Chondrocyte (in vitro differentiated cells): Measurements from ENCODE around the gene TSN. TPM values are rescaled to one million over a fixed set of nuclear protein-coding genes. Genes with fewer than 3 reads are reported as not detected.
"Not testable (repeated sequence)": the region's sequence is repeated elsewhere in the genome, so short reads cannot be mapped to it uniquely, and the experiment has no call there.

Source experiments
- DNase-seq: peaks from one replicate; pipeline ENCODE4 v3.0.0; 2021; ENCODE audit warnings: mixed read lengths, low spot score
- H3K27ac Mint-ChIP-seq: one replicate; pipeline ENCODE4 v1.8.0; 2021; ENCODE audit warnings: mild to moderate bottlenecking, moderate library complexity, mixed read lengths; ENCODE audit not compliant: unreplicated experiment
- H3K27me3 Mint-ChIP-seq: 2 replicates; pipeline ENCODE4 v1.8.0; 2021; ENCODE audit warnings: low read depth, mixed read lengths
- H3K36me3 Mint-ChIP-seq: 2 replicates; pipeline ENCODE4 v1.8.0; 2021; ENCODE audit warnings: low read depth, mixed read lengths
- H3K4me1 Mint-ChIP-seq: 2 replicates; pipeline ENCODE4 v1.8.0; 2021; ENCODE audit warnings: low read depth, mild to moderate bottlenecking, mixed read lengths
- H3K4me3 Mint-ChIP-seq: one replicate; pipeline ENCODE4 v1.8.0; 2021; ENCODE audit warnings: mild to moderate bottlenecking, moderate library complexity, mixed read lengths; ENCODE audit not compliant: unreplicated experiment
- H3K9me3 Mint-ChIP-seq: 2 replicates; pipeline ENCODE4 v1.8.0; 2021; ENCODE audit warnings: low read depth, mixed read lengths
- total RNA-seq: library from RNA; stranded (reverse); gene quantifications from 3 replicates; pipeline ENCODE4 v1.2.1, GENCODE V29; 2021
- TF ChIP-seq, protein P1 (sequence below): fragments of 200-600 bp; sonication (generic); IDR thresholded peaks from 2 replicates; pipeline ENCODE4 v1.5.0; 2021; ENCODE audit warnings: antibody characterized with exemption, mild to moderate bottlenecking, moderate library complexity

TSN gene
- total RNA-seq, 1 donor from 2014 or later, result 57.1 TPM

DNA sequence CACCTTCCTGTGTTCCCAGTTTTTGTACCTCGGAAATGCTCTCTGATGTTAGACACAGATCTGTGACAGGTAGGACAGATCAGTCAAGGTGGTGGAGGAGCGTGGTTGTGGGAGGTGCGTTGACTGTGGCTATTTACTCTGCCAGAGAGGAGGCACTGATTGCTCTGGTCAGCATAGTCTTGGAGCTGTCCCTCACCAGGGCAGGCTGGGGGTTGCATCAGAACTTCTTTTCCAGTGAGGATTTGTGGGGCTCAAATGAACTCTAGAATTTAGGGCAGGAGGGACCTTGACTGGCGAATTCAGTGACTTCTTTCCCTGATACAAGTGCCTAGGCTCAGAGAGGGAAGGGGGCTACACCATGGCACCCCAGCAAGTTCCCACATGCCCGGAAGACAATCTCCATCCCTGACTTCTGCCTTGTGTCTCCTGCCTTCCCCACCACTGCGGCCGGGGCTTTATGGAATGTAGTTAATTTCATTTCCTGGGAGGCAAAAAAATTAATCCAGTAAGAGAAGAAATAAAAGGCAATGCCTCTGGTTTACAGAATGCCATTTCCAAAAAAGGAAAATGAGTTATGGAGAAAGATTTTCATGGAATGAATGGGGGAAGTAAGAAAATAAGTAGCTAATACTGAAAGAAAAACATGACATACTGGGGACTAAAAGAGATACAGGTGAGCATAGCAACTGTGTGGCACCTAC, 44.8 kb upstream of the TSN start:
- H3K27me3 Mint-ChIP-seq, result no peaks in the 10 kb centered on the region
- peak; percentile 19 for DNase-seq
- peak overlapping the region; percentile 96 for H3K27ac Mint-ChIP-seq
- no peaks in the 10 kb centered on the region for H3K9me3 Mint-ChIP-seq
- H3K4me1 Mint-ChIP-seq, result peaks cover 26% of the 10 kb centered on the region
- H3K36me3 Mint-ChIP-seq, result no peaks in the 10 kb centered on the region
- TF ChIP-seq, protein P1, sequence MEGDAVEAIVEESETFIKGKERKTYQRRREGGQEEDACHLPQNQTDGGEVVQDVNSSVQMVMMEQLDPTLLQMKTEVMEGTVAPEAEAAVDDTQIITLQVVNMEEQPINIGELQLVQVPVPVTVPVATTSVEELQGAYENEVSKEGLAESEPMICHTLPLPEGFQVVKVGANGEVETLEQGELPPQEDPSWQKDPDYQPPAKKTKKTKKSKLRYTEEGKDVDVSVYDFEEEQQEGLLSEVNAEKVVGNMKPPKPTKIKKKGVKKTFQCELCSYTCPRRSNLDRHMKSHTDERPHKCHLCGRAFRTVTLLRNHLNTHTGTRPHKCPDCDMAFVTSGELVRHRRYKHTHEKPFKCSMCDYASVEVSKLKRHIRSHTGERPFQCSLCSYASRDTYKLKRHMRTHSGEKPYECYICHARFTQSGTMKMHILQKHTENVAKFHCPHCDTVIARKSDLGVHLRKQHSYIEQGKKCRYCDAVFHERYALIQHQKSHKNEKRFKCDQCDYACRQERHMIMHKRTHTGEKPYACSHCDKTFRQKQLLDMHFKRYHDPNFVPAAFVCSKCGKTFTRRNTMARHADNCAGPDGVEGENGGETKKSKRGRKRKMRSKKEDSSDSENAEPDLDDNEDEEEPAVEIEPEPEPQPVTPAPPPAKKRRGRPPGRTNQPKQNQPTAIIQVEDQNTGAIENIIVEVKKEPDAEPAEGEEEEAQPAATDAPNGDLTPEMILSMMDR, result no peak
- H3K4me3 Mint-ChIP-seq, result peak overlapping the region; percentile 41

DNA sequence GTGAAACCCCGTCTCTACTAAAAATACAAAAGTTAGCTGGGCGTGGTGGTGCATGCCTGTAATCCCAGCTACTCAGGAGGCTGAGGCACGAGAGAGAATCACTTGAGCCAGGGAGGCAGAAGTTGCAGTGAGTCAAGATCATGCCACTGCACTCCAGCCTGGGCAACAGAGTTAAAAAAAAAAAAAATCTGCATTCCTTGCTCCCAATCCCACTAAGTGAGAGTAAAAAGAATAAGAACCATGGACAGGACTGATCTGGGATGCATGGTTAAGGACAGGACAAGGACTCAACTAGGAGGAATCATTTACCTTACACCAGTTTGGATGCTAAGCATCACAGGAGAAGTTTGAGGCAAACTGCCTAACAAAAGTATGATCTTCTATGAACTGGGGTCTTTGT, 44.0 kb upstream of the TSN start:
- H3K9me3 Mint-ChIP-seq, result not testable (repeated sequence)

DNA sequence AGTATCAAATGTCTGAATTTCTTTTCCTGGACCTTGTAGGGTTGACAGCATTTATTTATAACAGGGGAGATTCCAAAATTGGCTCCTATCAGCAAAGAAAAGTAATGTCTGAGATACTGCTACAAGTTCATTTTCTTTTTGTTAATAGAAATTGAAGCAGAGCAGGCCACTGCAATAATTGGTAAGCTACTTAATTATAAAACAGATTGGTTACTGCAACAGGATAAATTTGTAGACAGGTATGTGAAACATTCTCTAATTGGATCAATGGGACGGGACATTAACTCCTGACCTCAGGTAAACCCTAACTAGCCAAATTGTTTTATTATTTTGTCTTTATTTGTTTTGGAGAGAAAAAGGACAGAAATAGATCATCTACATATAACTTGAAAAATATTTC, 39.3 kb upstream of the TSN start:
- H3K27ac Mint-ChIP-seq, result no peak overlapping the region
- H3K4me1 Mint-ChIP-seq, result peaks cover 9% of the 10 kb centered on the region
- no peaks in the 10 kb centered on the region for H3K36me3 Mint-ChIP-seq
- no peaks in the 10 kb centered on the region for H3K9me3 Mint-ChIP-seq
- no peaks in the 10 kb centered on the region for H3K27me3 Mint-ChIP-seq
- TF ChIP-seq, protein P1, result no peak
- H3K4me3 Mint-ChIP-seq, result no peak overlapping the region
- DNase-seq, result no peak

More for the DNA sequence above, 44.0 kb upstream of the TSN start:
- peaks cover 26% of the 10 kb centered on the region for H3K4me1 Mint-ChIP-seq
- not testable (repeated sequence) for H3K4me3 Mint-ChIP-seq, DNase-seq, H3K27me3 Mint-ChIP-seq, H3K36me3 Mint-ChIP-seq
- H3K27ac Mint-ChIP-seq, result peak overlapping the region; percentile 96

DNA sequence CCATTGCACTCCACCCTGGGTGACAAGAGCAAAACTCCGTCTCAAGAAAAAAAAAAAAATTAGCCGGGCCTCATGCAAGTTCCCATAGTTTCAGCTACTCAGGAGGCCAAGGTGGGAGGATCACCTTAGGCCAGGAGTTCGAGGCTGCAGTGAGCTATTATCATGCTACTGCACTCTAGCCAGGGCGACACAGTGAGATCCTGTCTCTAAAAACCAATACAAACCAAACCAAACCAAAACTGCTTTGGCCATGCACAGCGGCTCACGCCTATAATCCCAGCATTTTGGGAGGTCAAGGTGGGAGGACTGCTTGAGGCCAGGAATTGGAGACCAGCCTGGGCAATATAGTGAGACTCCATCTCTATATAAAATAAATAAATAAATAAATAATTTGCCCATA, 37.9 kb upstream of the TSN start:
- Mint-ChIP-seq H3K36me3 (no peaks in the 10 kb centered on the region), H3K27ac (no peak overlapping the region), H3K9me3 (no peaks in the 10 kb centered on the region), H3K4me3 (no peak overlapping the region), H3K27me3 (no peaks in the 10 kb centered on the region), H3K4me1 (peaks cover 13% of the 10 kb centered on the region)
- DNase-seq, result peak; percentile 17
- TF ChIP-seq, protein P1, result no peak

DNA sequence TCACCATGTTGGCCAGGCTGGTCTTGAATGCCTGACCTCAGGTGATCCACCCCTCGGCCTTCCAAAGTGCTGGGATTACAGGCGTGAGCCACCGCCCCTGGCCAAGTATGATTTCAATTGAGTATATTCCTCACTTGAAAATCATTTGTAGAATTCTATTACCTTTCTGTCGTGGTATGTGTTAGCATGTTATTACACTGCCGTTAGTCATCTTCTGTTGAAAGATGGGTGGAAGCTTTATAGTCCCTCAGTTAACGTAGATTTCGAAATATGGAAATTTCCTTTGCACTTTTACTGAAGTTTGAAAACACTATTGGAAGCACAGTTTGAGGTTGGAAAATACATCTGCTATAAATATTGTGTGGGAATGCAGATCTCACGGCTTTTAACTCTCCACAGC, 33.5 kb upstream of the TSN start:
- no peaks in the 10 kb centered on the region for H3K27me3 Mint-ChIP-seq
- H3K9me3 Mint-ChIP-seq, result no peaks in the 10 kb centered on the region
- H3K27ac Mint-ChIP-seq, result peak overlapping the region; percentile 98
- H3K36me3 Mint-ChIP-seq, result peaks cover 1% of the 10 kb centered on the region
- peak overlapping the region; percentile 43 for H3K4me3 Mint-ChIP-seq
- TF ChIP-seq, protein P1, result no peak
- peaks cover 23% of the 10 kb centered on the region for H3K4me1 Mint-ChIP-seq
- no peak for DNase-seq

DNA sequence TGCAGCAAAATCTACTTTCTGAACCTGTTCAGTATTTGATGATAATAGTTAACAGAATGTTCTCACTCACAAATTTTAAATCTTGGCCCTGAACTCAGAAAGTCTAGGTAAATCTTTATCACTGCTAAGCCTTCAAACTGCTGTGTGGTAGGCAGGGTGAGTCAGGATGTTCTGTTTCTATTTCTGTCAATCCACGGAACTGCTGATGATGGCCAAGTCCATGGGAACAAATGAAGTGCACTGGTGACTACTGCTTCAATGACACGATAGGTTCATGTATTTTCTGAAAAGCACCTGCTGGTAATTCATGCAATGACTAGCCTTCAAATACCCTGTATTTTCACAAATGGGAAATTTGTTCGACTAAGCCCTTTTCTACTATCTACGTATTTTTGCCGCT, 33.0 kb upstream of the TSN start:
- Mint-ChIP-seq H3K27ac (peak overlapping the region; percentile 98), H3K9me3 (no peaks in the 10 kb centered on the region), H3K36me3 (peaks cover 5% of the 10 kb centered on the region), H3K4me1 (peaks cover 23% of the 10 kb centered on the region), H3K27me3 (no peaks in the 10 kb centered on the region), H3K4me3 (peak overlapping the region; percentile 43)
- TF ChIP-seq, protein P1, result peak; percentile 35
- DNase-seq, result no peak
